ENCODE data around the gene LTBP3. TPM values are rescaled to one million over a fixed set of nuclear protein-coding genes. Genes with fewer than 3 reads are reported as not detected.
A peak's percentile ranks its signal among the peaks of the same experiment; 100 is the strongest.

Gene LTBP3
- total and polyA plus RNA-seq, 9 of the 15 experiments (the other 6 are each of a cell fraction or from before 2014, with no cell fraction given) = 0.06 to 20.5 (median 4.8) TPM

DNA sequence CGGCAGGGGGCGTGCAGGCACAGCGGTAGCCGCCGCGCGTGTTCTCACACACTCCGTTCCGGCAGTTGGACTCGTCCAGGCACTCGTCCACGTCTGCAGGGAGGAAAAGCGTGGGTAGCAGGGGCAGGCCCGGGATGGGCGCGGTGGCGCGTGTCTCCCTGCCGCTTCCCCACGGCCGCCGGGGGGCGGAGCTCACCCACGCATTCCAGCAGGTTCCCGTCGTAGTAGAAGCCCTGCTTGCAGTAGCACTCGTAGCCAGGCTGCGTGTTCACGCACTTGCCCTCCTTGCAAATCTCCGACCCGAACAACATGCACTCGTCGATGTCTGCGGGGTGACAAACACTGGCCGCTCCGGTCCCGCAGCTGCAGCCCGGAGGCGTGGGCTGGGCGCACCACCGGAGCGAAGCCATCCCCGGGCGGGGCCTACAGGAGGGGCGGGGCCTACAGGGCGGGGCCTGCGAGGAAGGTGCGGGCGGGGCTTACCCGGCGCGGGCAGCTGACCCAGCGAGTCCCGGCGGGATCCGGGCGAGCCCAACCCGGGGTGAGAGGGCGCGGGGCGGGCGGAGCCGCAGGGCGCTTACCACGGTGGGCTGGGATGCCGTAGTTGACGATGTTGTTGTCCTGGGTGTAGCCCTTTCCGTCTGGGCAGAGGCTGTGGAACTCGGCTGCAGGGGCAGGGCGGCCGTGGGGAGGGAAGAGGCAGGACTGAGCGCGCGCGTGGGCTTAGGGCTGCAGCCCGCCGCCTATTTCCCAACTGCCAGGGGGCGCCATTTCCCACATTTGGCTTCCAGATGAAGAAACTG lies 17.7 kb downstream of the LTBP3 start (continued):
- peak; percentile 64 for TF ChIP-seq CREM (IDR thresholded peaks at IDR 0.05; ENCODE audit: low read depth)
- no peak for TF ChIP-seq POLR2H (tag; IDR thresholded peaks at IDR 0.05; ENCODE audit: low read depth)
- no peak for TF ChIP-seq ESRRB (CRISPR knock-in tag; IDR thresholded peaks at IDR 0.05; ENCODE audit: borderline replicate concordance)
- no peak for TF ChIP-seq SP2 (IDR thresholded peaks at IDR 0.05; ENCODE audit: extremely low read depth, low read depth, low read length, poor library complexity, severe bottlenecking)
- TF ChIP-seq ERF (CRISPR knock-in tag; IDR thresholded peaks at IDR 0.05) = peak; percentile 79; the same call in 1 of the 2 replicates
- TF ChIP-seq SRSF9 (IDR thresholded peaks at IDR 0.05; ENCODE audit: borderline replicate concordance, low read depth, low read length) = no peak
- TF ChIP-seq SRSF3 (IDR thresholded peaks at IDR 0.05; ENCODE audit: insufficient read depth, low read length) = no peak
- TF ChIP-seq, protein P1, sequence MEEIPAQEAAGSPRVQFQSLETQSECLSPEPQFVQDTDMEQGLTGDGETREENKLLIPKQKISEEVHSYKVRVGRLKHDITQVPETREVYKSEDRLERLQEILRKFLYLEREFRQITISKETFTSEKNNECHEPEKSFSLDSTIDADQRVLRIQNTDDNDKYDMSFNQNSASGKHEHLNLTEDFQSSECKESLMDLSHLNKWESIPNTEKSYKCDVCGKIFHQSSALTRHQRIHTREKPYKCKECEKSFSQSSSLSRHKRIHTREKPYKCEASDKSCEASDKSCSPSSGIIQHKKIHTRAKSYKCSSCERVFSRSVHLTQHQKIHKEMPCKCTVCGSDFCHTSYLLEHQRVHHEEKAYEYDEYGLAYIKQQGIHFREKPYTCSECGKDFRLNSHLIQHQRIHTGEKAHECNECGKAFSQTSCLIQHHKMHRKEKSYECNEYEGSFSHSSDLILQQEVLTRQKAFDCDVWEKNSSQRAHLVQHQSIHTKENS (CRISPR knock-in tag; IDR thresholded peaks at IDR 0.05) = no peak
- no peak for TF ChIP-seq ZNF175 (CRISPR knock-in tag; IDR thresholded peaks at IDR 0.05; ENCODE audit: low read depth)
- TF ChIP-seq TRIM24 (IDR thresholded peaks at IDR 0.05) = peak in 1 of 2 experiments; percentile 50; a peak in 1 of 4 replicates
- TF ChIP-seq CREB1 (IDR thresholded peaks at IDR 0.05) = peak; percentile 40; the same call in 1 of the 2 replicates
- TF ChIP-seq CREB1 (CRISPR knock-in tag; IDR thresholded peaks at IDR 0.05) = peak; percentile 45; the same call in 1 of the 2 replicates
- no peak; the same call in 1 of the 2 replicates for TF ChIP-seq ATF3 (IDR thresholded peaks at IDR 0.05)
- TF ChIP-seq ATF3 (CRISPR knock-in tag; conservative IDR thresholded peaks at IDR 0.05) = peak; percentile 67; the same call in 1 of the 2 replicates
- TF ChIP-seq ETV6 (IDR thresholded peaks at IDR 0.05; ENCODE audit: borderline replicate concordance in 1 of 2, low read depth in 2 of 2, low read length in 1 of 2) = no peak
- TF ChIP-seq ETV6 (CRISPR knock-in tag; IDR thresholded peaks at IDR 0.05; ENCODE audit: borderline replicate concordance) = no peak
- no peak for TF ChIP-seq HMBOX1 (IDR thresholded peaks at IDR 0.05)
- peak; percentile 36 for TF ChIP-seq TAF1 (IDR thresholded peaks at IDR 0.05; ENCODE audit: control insufficient read depth, extremely low read depth, insufficient read depth, low read length, severe bottlenecking)
- TF ChIP-seq, protein P2, sequence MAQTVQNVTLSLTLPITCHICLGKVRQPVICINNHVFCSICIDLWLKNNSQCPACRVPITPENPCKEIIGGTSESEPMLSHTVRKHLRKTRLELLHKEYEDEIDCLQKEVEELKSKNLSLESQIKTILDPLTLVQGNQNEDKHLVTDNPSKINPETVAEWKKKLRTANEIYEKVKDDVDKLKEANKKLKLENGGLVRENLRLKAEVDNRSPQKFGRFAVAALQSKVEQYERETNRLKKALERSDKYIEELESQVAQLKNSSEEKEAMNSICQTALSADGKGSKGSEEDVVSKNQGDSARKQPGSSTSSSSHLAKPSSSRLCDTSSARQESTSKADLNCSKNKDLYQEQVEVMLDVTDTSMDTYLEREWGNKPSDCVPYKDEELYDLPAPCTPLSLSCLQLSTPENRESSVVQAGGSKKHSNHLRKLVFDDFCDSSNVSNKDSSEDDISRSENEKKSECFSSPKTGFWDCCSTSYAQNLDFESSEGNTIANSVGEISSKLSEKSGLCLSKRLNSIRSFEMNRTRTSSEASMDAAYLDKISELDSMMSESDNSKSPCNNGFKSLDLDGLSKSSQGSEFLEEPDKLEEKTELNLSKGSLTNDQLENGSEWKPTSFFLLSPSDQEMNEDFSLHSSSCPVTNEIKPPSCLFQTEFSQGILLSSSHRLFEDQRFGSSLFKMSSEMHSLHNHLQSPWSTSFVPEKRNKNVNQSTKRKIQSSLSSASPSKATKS (CRISPR knock-in tag; IDR thresholded peaks at IDR 0.05) = no peak
